Measurements from ENCODE around the gene INVS. TPM values are rescaled to one million over a fixed set of nuclear protein-coding genes. Genes with fewer than 3 reads are reported as not detected.
"Not testable (repeated sequence)": the region's sequence is repeated elsewhere in the genome, so short reads cannot be mapped to it uniquely, and the experiment has no call there.

The INVS gene
- total RNA-seq, 1 donor from 2014 or later: 45.6 TPM

GRCh38 chr9:100125910-100126309 is 26.9 kb downstream of the INVS start:
- no peak for DNase-seq (ENCODE audit: low read depth)

GRCh38 chr9:100126423-100126822 is 27.4 kb downstream of the INVS start:
- DNase-seq (ENCODE audit: low read depth): no peak

GRCh38 chr9:100129772-100130171 is 30.7 kb downstream of the INVS start:
- no peak for DNase-seq (ENCODE audit: low read depth)

GRCh38 chr9:100131216-100131615 is 32.2 kb downstream of the INVS start:
- no peak for DNase-seq (ENCODE audit: low read depth)

GRCh38 chr9:100131875-100132430 is 32.9 kb downstream of the INVS start:
- DNase-seq (ENCODE audit: low read depth): no peak

GRCh38 chr9:100134731-100135130 is 35.7 kb downstream of the INVS start:
- no peak for DNase-seq (ENCODE audit: low read depth)

- DNase-seq (ENCODE audit: low read depth): not testable (repeated sequence)
Measured at GRCh38 chr9:100136799-100137198, 37.8 kb downstream of the INVS start.

GRCh38 chr9:100140303-100140702 is 41.3 kb downstream of the INVS start:
- DNase-seq (ENCODE audit: low read depth): not testable (repeated sequence)

- not testable (repeated sequence) for DNase-seq (ENCODE audit: low read depth)
Measured at GRCh38 chr9:100141862-100142261, 42.8 kb downstream of the INVS start.

GRCh38 chr9:100145167-100145934 is 46.3 kb downstream of the INVS start:
- not testable (repeated sequence) for DNase-seq (ENCODE audit: low read depth)

- DNase-seq (ENCODE audit: low read depth): not testable (repeated sequence)
Measured at GRCh38 chr9:100145976-100146375, 46.9 kb downstream of the INVS start.

GRCh38 chr9:100150214-100150613 is 51.2 kb downstream of the INVS start:
- no peak for DNase-seq (ENCODE audit: low read depth)

- DNase-seq (ENCODE audit: low read depth): peak; percentile 88
Measured at GRCh38 chr9:100160021-100160420, 61.0 kb downstream of the INVS start.

- DNase-seq (ENCODE audit: low read depth): peak; percentile 16
Measured at GRCh38 chr9:100167176-100167575, 68.1 kb downstream of the INVS start.

- DNase-seq (ENCODE audit: low read depth): peak; percentile 22
Measured at GRCh38 chr9:100167915-100168654, 69.0 kb downstream of the INVS start.

- no peak for DNase-seq (ENCODE audit: low read depth)
Measured at GRCh38 chr9:100170085-100170484, 71.0 kb downstream of the INVS start.

- DNase-seq (ENCODE audit: low read depth): no peak
Measured at GRCh38 chr9:100170556-100170955, 71.5 kb downstream of the INVS start.

GRCh38 chr9:100186356-100186755 is 87.3 kb downstream of the INVS start:
- no peak for DNase-seq (ENCODE audit: low read depth)

- no peak for DNase-seq (ENCODE audit: low read depth)
Measured at GRCh38 chr9:100190339-100190738, 91.3 kb downstream of the INVS start.

GRCh38 chr9:100191264-100191663 is 92.2 kb downstream of the INVS start:
- no peak for DNase-seq (ENCODE audit: low read depth)

GRCh38 chr9:100193078-100193477 is 94.0 kb downstream of the INVS start:
- DNase-seq (ENCODE audit: low read depth): no peak

GRCh38 chr9:100196215-100196614 is 97.2 kb downstream of the INVS start:
- no peak for DNase-seq (ENCODE audit: low read depth)

GRCh38 chr9:100196828-100197227 is 97.8 kb downstream of the INVS start:
- DNase-seq (ENCODE audit: low read depth): no peak

Data from renal cortical epithelial cell (primary cell).